ENCODE measurements around the gene INPP4B. TPM values are rescaled to one million over a fixed set of nuclear protein-coding genes. Genes with fewer than 3 reads are reported as not detected.

Gene INPP4B
- total RNA-seq, 1 donor from 2014 or later: 10.9 TPM

DNA sequence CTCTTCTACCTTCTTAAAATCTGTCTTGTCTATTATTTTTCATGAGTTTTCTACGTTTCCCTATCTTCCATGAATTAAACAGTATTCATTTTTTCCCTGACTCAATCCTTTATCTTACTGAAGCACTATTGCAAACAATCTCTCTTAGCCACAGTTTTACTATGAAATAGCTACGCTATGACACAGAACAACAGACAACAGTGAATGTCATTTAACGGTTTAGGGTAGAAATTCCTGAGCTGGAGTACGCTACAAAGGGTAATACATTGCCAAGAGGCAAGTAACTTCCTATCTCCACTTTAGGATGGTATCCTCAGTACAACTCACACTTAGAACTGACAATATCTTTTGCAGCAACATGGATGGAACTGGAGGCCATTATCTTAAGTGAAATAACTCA, 552.6 kb downstream of the INPP4B start:
- H3K4me3 ChIP-seq (ENCODE audit: low read depth, low read length): no peak overlapping the region
- TF ChIP-seq, protein P1, sequence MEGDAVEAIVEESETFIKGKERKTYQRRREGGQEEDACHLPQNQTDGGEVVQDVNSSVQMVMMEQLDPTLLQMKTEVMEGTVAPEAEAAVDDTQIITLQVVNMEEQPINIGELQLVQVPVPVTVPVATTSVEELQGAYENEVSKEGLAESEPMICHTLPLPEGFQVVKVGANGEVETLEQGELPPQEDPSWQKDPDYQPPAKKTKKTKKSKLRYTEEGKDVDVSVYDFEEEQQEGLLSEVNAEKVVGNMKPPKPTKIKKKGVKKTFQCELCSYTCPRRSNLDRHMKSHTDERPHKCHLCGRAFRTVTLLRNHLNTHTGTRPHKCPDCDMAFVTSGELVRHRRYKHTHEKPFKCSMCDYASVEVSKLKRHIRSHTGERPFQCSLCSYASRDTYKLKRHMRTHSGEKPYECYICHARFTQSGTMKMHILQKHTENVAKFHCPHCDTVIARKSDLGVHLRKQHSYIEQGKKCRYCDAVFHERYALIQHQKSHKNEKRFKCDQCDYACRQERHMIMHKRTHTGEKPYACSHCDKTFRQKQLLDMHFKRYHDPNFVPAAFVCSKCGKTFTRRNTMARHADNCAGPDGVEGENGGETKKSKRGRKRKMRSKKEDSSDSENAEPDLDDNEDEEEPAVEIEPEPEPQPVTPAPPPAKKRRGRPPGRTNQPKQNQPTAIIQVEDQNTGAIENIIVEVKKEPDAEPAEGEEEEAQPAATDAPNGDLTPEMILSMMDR (IDR thresholded peaks at IDR 0.05; ENCODE audit: insufficient read depth, low read length, poor library complexity, severe bottlenecking): no peak
- no peaks in the 10 kb centered on the region for H3K27me3 ChIP-seq (ENCODE audit: control insufficient read depth, insufficient read depth, low read length)
- no peak for DNase-seq (ENCODE audit: low read depth)
- no peaks in the 10 kb centered on the region for H3K36me3 ChIP-seq (ENCODE audit: control insufficient read depth, insufficient read depth, low read length)

DNA sequence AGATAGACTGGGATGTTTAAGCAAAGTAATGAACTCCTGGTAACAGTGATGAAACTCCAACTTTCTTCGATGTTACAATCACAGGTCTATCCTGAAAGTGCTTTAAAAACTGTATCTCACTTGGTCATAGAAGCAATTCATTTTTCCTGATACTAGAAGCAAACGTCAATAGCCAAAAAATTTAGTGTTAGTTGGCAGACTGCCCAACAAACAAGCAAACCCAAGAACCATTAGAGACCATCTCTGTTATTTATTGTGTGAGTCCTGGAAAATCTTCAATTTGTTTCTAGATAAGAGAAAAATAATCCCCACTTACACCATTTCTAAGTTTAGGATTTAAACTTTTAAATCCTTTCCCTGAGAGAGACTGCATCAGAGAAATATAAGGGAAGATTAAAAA, 553.9 kb downstream of the INPP4B start:
- no peak for DNase-seq (ENCODE audit: low read depth)
- H3K36me3 ChIP-seq (ENCODE audit: control insufficient read depth, insufficient read depth, low read length): no peaks in the 10 kb centered on the region
- TF ChIP-seq, protein P1 (IDR thresholded peaks at IDR 0.05; ENCODE audit: insufficient read depth, low read length, poor library complexity, severe bottlenecking): no peak
- no peaks in the 10 kb centered on the region for H3K27me3 ChIP-seq (ENCODE audit: control insufficient read depth, insufficient read depth, low read length)
- no peak overlapping the region for H3K4me3 ChIP-seq (ENCODE audit: low read depth, low read length)

DNA sequence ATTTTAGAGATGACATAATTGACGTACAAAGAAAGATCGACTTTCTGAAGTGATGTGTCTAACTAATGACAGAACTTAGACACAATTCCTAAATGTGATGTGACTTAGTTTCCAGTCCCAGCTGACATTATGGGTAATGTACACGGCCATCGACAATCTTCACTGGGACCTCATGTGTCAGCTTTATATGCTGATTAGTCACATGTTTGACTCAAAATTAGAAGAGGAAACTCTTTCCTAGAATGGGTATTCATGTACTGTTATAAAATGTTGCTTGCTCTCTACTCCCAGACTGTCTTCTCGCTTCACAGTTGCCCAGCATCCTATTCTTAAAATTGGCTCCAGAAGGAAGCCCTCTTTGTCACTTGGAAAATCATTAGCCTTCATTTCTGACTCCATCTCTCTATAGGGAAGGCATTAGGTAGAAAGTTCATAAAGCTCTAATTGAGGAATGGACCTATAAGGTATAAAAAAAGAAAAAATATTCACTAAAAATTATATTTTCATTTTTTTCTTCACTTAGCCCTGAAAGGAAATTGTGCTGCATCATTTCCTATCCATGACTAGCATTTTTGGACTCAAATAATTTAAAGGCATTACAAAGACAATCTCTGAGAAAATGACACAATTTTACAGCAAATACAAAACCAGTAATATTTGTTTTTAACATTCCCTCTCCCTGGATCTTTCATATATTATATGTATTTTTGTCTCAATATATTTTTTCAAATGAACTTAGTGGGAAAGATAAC, 554.6 kb downstream of the INPP4B start:
- TF ChIP-seq, protein P1 (IDR thresholded peaks at IDR 0.05; ENCODE audit: insufficient read depth, low read length, poor library complexity, severe bottlenecking): no peak
- no peaks in the 10 kb centered on the region for H3K27me3 ChIP-seq (ENCODE audit: control insufficient read depth, insufficient read depth, low read length)
- H3K36me3 ChIP-seq (ENCODE audit: control insufficient read depth, insufficient read depth, low read length): no peaks in the 10 kb centered on the region
- no peak overlapping the region for H3K4me3 ChIP-seq (ENCODE audit: low read depth, low read length)
- no peak for DNase-seq (ENCODE audit: low read depth)

DNA sequence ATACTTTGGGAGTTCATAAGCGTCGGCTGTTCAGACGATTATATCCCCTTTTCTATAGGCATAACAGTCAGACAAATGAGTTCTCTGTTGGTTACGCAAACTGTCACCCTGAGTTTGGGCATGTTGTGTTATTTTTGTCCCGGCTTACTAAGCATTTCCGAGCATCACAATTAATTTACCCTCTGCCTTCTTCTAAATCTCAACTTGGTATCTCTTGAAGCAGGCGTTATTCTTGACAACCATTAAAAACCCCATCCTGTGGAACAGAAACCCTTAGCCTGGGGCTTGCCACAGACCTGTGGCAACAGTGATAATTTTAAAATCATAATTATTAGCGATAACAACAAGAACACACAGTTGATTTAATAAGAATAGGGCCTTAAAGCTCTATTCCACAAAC, 558.7 kb downstream of the INPP4B start:
- H3K36me3 ChIP-seq (ENCODE audit: control insufficient read depth, insufficient read depth, low read length): no peaks in the 10 kb centered on the region

DNA sequence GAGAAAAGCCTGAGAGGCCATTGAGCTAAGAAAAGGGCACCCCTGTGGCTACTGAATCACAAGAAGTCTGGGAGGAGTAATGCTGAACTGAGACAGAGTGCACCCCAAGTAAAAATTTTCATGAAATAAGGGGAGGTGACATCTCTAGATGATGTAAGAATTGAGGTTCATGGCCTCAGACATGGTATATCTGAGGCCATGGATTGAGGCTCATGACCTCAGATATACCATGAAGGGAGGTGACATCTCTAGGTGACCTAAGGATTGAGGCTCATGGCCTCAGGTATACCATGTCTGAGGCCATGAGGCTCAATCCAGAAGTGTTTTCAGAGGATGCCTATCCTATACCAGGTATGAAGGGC, 560.9 kb downstream of the INPP4B start:
- Histone ChIP-seq H3K27me3 (ENCODE audit: control insufficient read depth, insufficient read depth, low read length) (no peaks in the 10 kb centered on the region), H3K4me3 (ENCODE audit: low read depth, low read length) (no peak overlapping the region), H3K36me3 (ENCODE audit: control insufficient read depth, insufficient read depth, low read length) (no peaks in the 10 kb centered on the region)
- no peak for DNase-seq (ENCODE audit: low read depth)
- TF ChIP-seq, protein P1 (IDR thresholded peaks at IDR 0.05; ENCODE audit: insufficient read depth, low read length, poor library complexity, severe bottlenecking): no peak

More for the DNA sequence above, 558.7 kb downstream of the INPP4B start:
- Histone ChIP-seq H3K4me3 (ENCODE audit: low read depth, low read length) (no peak overlapping the region), H3K27me3 (ENCODE audit: control insufficient read depth, insufficient read depth, low read length) (no peaks in the 10 kb centered on the region)
- TF ChIP-seq, protein P1 (IDR thresholded peaks at IDR 0.05; ENCODE audit: insufficient read depth, low read length, poor library complexity, severe bottlenecking): no peak
- DNase-seq (ENCODE audit: low read depth): no peak
